GM12891 (cell line): ENCODE measurements around the gene NMB.

ENCODE experiments used
- PAX5 ChIP-seq: IDR thresholded peaks from 2 replicates; pipeline ENCODE4 v1.6.1; 2011; ENCODE audit warnings: low read length, moderate library complexity, mild to moderate bottlenecking; ENCODE audit not compliant: insufficient read depth, severe bottlenecking
- POLR2A ChIP-seq: IDR thresholded peaks from 2 replicates; pipeline ENCODE4 v1.6.1; 2011; ENCODE audit warnings: low read depth, low read length, control low read depth
- POLR2AphosphoS5 ChIP-seq: IDR thresholded peaks from 2 replicates; pipeline ENCODE4 v1.6.1; 2011; ENCODE audit warnings: low read depth, low read length, control low read depth
- POU2F2 ChIP-seq: IDR thresholded peaks from 2 replicates; pipeline ENCODE4 v1.6.1; 2011; ENCODE audit warnings: low read depth, mild to moderate bottlenecking, control low read depth, low read length, moderate library complexity
- SPI1 ChIP-seq: IDR thresholded peaks from 2 replicates; pipeline ENCODE4 v1.6.1; 2011; ENCODE audit warnings: low read depth, low read length, control low read depth
- TAF1 ChIP-seq: IDR thresholded peaks from 2 replicates; pipeline ENCODE4 v1.6.1; 2011; ENCODE audit warnings: low read depth, low read length, control low read depth

DNA sequence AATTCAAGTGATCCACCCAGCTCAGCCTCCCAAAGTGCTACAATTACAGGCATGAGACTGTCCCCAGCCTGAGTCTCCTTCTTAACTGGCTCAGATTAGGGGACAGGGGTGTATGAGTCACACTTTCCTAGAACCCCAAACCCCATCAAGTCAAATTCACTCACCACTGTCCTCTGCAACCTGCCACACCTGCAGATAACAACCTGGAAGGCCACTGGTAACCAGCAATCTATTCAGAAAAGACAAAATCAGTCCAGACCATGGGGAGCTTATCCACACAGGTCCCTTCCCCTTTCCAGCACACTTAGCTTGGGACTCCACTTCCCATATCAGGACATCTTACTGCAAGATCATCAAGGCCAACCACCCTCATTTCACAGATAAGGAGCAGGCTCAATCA lies 10.3 kb downstream of the NMB start:
- no peak for TF ChIP-seq POLR2AphosphoS5
- no peak for TF ChIP-seq POLR2A
- TF ChIP-seq TAF1, result no peak
- no peak for TF ChIP-seq POU2F2
- TF ChIP-seq SPI1, result no peak
- no peak for TF ChIP-seq PAX5
